NCI-H1930 (cell line): Measurements from ENCODE around the gene CDC42EP4.
"Not testable (repeated sequence)": the region's sequence is repeated elsewhere in the genome, so short reads cannot be mapped to it uniquely, and the experiment has no call there.

Experiments used
- DNase-seq, 2 experiments: peaks; one replicate each; lab custom pipeline; 2025; lab: John Stamatoyannopoulos, UW

The CDC42EP4 gene

GRCh38 chr17:73278465-73279453 is 33.0 kb downstream of the CDC42EP4 start:
- no peak for DNase-seq

GRCh38 chr17:73278049-73278464 is 33.7 kb downstream of the CDC42EP4 start:
- no peak for DNase-seq

- DNase-seq: no peak
Measured at GRCh38 chr17:73274490-73274889, 37.3 kb downstream of the CDC42EP4 start.

- no peak for DNase-seq
Measured at GRCh38 chr17:73272906-73273218, 38.9 kb downstream of the CDC42EP4 start.

- DNase-seq: no peak
Measured at GRCh38 chr17:73271072-73271471, 40.7 kb downstream of the CDC42EP4 start.

GRCh38 chr17:73269791-73270190 is 42.0 kb downstream of the CDC42EP4 start:
- DNase-seq: no peak

GRCh38 chr17:73269329-73269615 is 42.5 kb downstream of the CDC42EP4 start:
- no peak for DNase-seq

GRCh38 chr17:73268582-73269328 is 43.0 kb downstream of the CDC42EP4 start:
- DNase-seq: no peak

- DNase-seq: no peak
Measured at GRCh38 chr17:73267648-73268537, 43.9 kb downstream of the CDC42EP4 start.

GRCh38 chr17:73266796-73267195 is 45.0 kb downstream of the CDC42EP4 start:
- no peak for DNase-seq

- DNase-seq: no peak
Measured at GRCh38 chr17:73265646-73266640, 45.9 kb downstream of the CDC42EP4 start.

- DNase-seq: not testable (repeated sequence)
Measured at GRCh38 chr17:73264448-73264847, 47.4 kb downstream of the CDC42EP4 start.

- no peak for DNase-seq
Measured at GRCh38 chr17:73262676-73263642, 48.8 kb downstream of the CDC42EP4 start.

- DNase-seq: no peak
Measured at GRCh38 chr17:73261952-73262675, 49.7 kb downstream of the CDC42EP4 start.

GRCh38 chr17:73261617-73261951 is 50.2 kb downstream of the CDC42EP4 start, which contains the start of gene CPSF4L:
Gene CPSF4L (minus strand): TSS chr17:73261880. CDS start chr17:73261818, 62 bp downstream.
- DNase-seq: no peak

GRCh38 chr17:73257516-73257915 is 54.3 kb downstream of the CDC42EP4 start:
- DNase-seq: no peak

GRCh38 chr17:73256220-73256619 is 55.6 kb downstream of the CDC42EP4 start:
- DNase-seq: no peak

- peak; percentile 22 to 27 for DNase-seq
Measured at GRCh38 chr17:73255671-73256181, 56.1 kb downstream of the CDC42EP4 start.

GRCh38 chr17:73251871-73252270 is 59.9 kb downstream of the CDC42EP4 start:
- DNase-seq: no peak
